ENCODE results near the gene C2orf49. TPM values are rescaled to one million over a fixed set of nuclear protein-coding genes. Genes with fewer than 3 reads are reported as not detected.
A peak's percentile ranks its signal among the peaks of the same experiment; 100 is the strongest.

C2orf49 gene
- 17.0 TPM for total RNA-seq
- 11.1 TPM for polyA plus RNA-seq
- long read RNA-seq, donor 1: 0 reads
- long read RNA-seq, donor 2, full-length matches to known transcripts: 17 of 56 reads
- long read RNA-seq, donor 2, partial matches to known transcripts: 39 of 56 reads
- long read RNA-seq, donor 2, other reads (novel, unspliced or antisense): 0 of 56 reads
- long read RNA-seq, donor 3, full-length matches to known transcripts: 23 of 23 reads
- long read RNA-seq, donor 3, partial matches to known transcripts: 0 of 23 reads
- long read RNA-seq, donor 3, other reads (novel, unspliced or antisense): 0 of 23 reads
- long read RNA-seq, donor 4, full-length matches to known transcripts: 6 of 6 reads
- long read RNA-seq, donor 4, partial matches to known transcripts: 0 of 6 reads
- long read RNA-seq, donor 4, other reads (novel, unspliced or antisense): 0 of 6 reads
- long read RNA-seq, donor 5, full-length matches to known transcripts: 22 of 30 reads
- long read RNA-seq, donor 5, partial matches to known transcripts: 8 of 30 reads
- long read RNA-seq, donor 5, other reads (novel, unspliced or antisense): 0 of 30 reads
- long read RNA-seq, donor 6, full-length matches to known transcripts: 12 of 12 reads
- long read RNA-seq, donor 6, partial matches to known transcripts: 0 of 12 reads
- long read RNA-seq, donor 6, other reads (novel, unspliced or antisense): 0 of 12 reads
- long read RNA-seq, donor 7, full-length matches to known transcripts: 12 of 12 reads
- long read RNA-seq, donor 7, partial matches to known transcripts: 0 of 12 reads
- long read RNA-seq, donor 7, other reads (novel, unspliced or antisense): 0 of 12 reads
- long read RNA-seq, donor 8, full-length matches to known transcripts: 3 of 3 reads
- long read RNA-seq, donor 8, partial matches to known transcripts: 0 of 3 reads
- long read RNA-seq, donor 8, other reads (novel, unspliced or antisense): 0 of 3 reads
- long read RNA-seq, donor 9, full-length matches to known transcripts: 8 of 17 reads
- long read RNA-seq, donor 9, partial matches to known transcripts: 9 of 17 reads
- long read RNA-seq, donor 9, other reads (novel, unspliced or antisense): 0 of 17 reads
- long read RNA-seq, donor 10, full-length matches to known transcripts: 10 of 10 reads
- long read RNA-seq, donor 10, partial matches to known transcripts: 0 of 10 reads
- long read RNA-seq, donor 10, other reads (novel, unspliced or antisense): 0 of 10 reads

- Histone ChIP-seq H3K27ac (ENCODE audit: low read depth in 1 of 2, low read length in 1 of 2) (peak within 1 kb of the TSS; percentile 93 to 98), H3K9me3 (ENCODE audit: control insufficient read depth in 2 of 2, insufficient read depth in 1 of 2, low read length in 1 of 2) (peaks cover 0 to 1% of the 10 kb centered on the region in 2 donors), H3K4me3 (ENCODE audit: low read length in 2 of 2) (peak within 1 kb of the TSS; percentile 75 to 98), H3K27me3 (ENCODE audit: control insufficient read depth in 2 of 2, insufficient read depth in 1 of 2, low read length in 1 of 2) (no peaks in the 10 kb centered on the region), H3K36me3 (ENCODE audit: control insufficient read depth in 2 of 2, insufficient read depth in 2 of 2, low read length in 1 of 2) (peaks cover 15 to 32% of the 10 kb centered on the region in 2 donors), H3K4me1 (ENCODE audit: control insufficient read depth in 2 of 2, insufficient read depth in 2 of 2, low read length in 2 of 2) (peaks cover 5 to 13% of the 10 kb centered on the region in 2 donors)
- DNase-seq (ENCODE audit: low read depth in 6 of 9, low spot score in 9 of 9): peak; percentile 86 to 96 (median 91)
- under 1% methylated on average over 58 of the region's 58 CpGs for WGBS
Observed at GRCh38 chr2:105337122-105338019, at the start of gene C2orf49. C2orf49 (plus strand) TSS chr2:105337540; CDS start chr2:105337588, 48 bp downstream.

- Histone ChIP-seq H3K36me3 (ENCODE audit: control insufficient read depth in 2 of 2, insufficient read depth in 2 of 2, low read length in 1 of 2) (peaks cover 31 to 48% of the 10 kb centered on the region in 2 donors), H3K9me3 (ENCODE audit: control insufficient read depth in 2 of 2, insufficient read depth in 1 of 2, low read length in 1 of 2) (no peaks in the 10 kb centered on the region), H3K27ac (ENCODE audit: low read depth in 1 of 2, low read length in 1 of 2) (no peak overlapping the region), H3K27me3 (ENCODE audit: control insufficient read depth in 2 of 2, insufficient read depth in 1 of 2, low read length in 1 of 2) (no peaks in the 10 kb centered on the region), H3K4me3 (ENCODE audit: low read length in 2 of 2) (no peak overlapping the region), H3K4me1 (ENCODE audit: control insufficient read depth in 2 of 2, insufficient read depth in 2 of 2, low read length in 2 of 2) (no peaks in the 10 kb centered on the region)
- peak in 5 of 9 donors; percentile 22 to 57 (median 28) for DNase-seq (ENCODE audit: low read depth in 6 of 9, low spot score in 9 of 9)
- WGBS: 79% methylated on average over 5 of the region's 5 CpGs
Observed at GRCh38 chr2:105287692-105288091, 49.6 kb upstream of the C2orf49 start.

- DNase-seq (ENCODE audit: low read depth in 6 of 9, low spot score in 9 of 9): no peak
- Histone ChIP-seq H3K4me3 (ENCODE audit: low read length in 2 of 2) (no peak overlapping the region), H3K36me3 (ENCODE audit: control insufficient read depth in 2 of 2, insufficient read depth in 2 of 2, low read length in 1 of 2) (peaks cover 31 to 51% of the 10 kb centered on the region in 2 donors), H3K27me3 (ENCODE audit: control insufficient read depth in 2 of 2, insufficient read depth in 1 of 2, low read length in 1 of 2) (no peaks in the 10 kb centered on the region), H3K4me1 (ENCODE audit: control insufficient read depth in 2 of 2, insufficient read depth in 2 of 2, low read length in 2 of 2) (no peaks in the 10 kb centered on the region), H3K9me3 (ENCODE audit: control insufficient read depth in 2 of 2, insufficient read depth in 1 of 2, low read length in 1 of 2) (no peaks in the 10 kb centered on the region), H3K27ac (ENCODE audit: low read depth in 1 of 2, low read length in 1 of 2) (no peak overlapping the region)
- 90% methylated on average over 7 of the region's 7 CpGs for WGBS
Observed at GRCh38 chr2:105288133-105288532, 49.2 kb upstream of the C2orf49 start.

- peaks cover 21 to 42% of the 10 kb centered on the region in 2 donors for H3K36me3 ChIP-seq (ENCODE audit: control insufficient read depth in 2 of 2, insufficient read depth in 2 of 2, low read length in 1 of 2)
- 96% methylated on average over 6 of the region's 6 CpGs for WGBS
Observed at GRCh38 chr2:105290981-105291660, 46.2 kb upstream of the C2orf49 start.

GRCh38 chr2:105291981-105292380 is 45.4 kb upstream of the C2orf49 start:
- 99% methylated on average over 2 of the region's 2 CpGs for WGBS
- no peak overlapping the region for H3K27ac ChIP-seq (ENCODE audit: low read depth in 1 of 2, low read length in 1 of 2)
- H3K4me3 ChIP-seq (ENCODE audit: low read length in 2 of 2): no peak overlapping the region
- H3K27me3 ChIP-seq (ENCODE audit: control insufficient read depth in 2 of 2, insufficient read depth in 1 of 2, low read length in 1 of 2): no peaks in the 10 kb centered on the region
- DNase-seq (ENCODE audit: low read depth in 6 of 9, low spot score in 9 of 9): no peak
- no peaks in the 10 kb centered on the region for H3K4me1 ChIP-seq (ENCODE audit: control insufficient read depth in 2 of 2, insufficient read depth in 2 of 2, low read length in 2 of 2)
- peaks cover 16 to 39% of the 10 kb centered on the region in 2 donors for H3K36me3 ChIP-seq (ENCODE audit: control insufficient read depth in 2 of 2, insufficient read depth in 2 of 2, low read length in 1 of 2)
- H3K9me3 ChIP-seq (ENCODE audit: control insufficient read depth in 2 of 2, insufficient read depth in 1 of 2, low read length in 1 of 2): no peaks in the 10 kb centered on the region

More at GRCh38 chr2:105290981-105291660, 46.2 kb upstream of the C2orf49 start:
- Histone ChIP-seq H3K27ac (ENCODE audit: low read depth in 1 of 2, low read length in 1 of 2) (no peak overlapping the region), H3K27me3 (ENCODE audit: control insufficient read depth in 2 of 2, insufficient read depth in 1 of 2, low read length in 1 of 2) (no peaks in the 10 kb centered on the region), H3K4me1 (ENCODE audit: control insufficient read depth in 2 of 2, insufficient read depth in 2 of 2, low read length in 2 of 2) (no peaks in the 10 kb centered on the region), H3K4me3 (ENCODE audit: low read length in 2 of 2) (no peak overlapping the region), H3K9me3 (ENCODE audit: control insufficient read depth in 2 of 2, insufficient read depth in 1 of 2, low read length in 1 of 2) (no peaks in the 10 kb centered on the region)
- no peak for DNase-seq (ENCODE audit: low read depth in 6 of 9, low spot score in 9 of 9)

GRCh38 chr2:105294046-105294445 is 43.3 kb upstream of the C2orf49 start:
- Histone ChIP-seq H3K9me3 (ENCODE audit: control insufficient read depth in 2 of 2, insufficient read depth in 1 of 2, low read length in 1 of 2) (no peaks in the 10 kb centered on the region), H3K27ac (ENCODE audit: low read depth in 1 of 2, low read length in 1 of 2) (no peak overlapping the region), H3K4me3 (ENCODE audit: low read length in 2 of 2) (no peak overlapping the region), H3K4me1 (ENCODE audit: control insufficient read depth in 2 of 2, insufficient read depth in 2 of 2, low read length in 2 of 2) (no peaks in the 10 kb centered on the region), H3K27me3 (ENCODE audit: control insufficient read depth in 2 of 2, insufficient read depth in 1 of 2, low read length in 1 of 2) (no peaks in the 10 kb centered on the region), H3K36me3 (ENCODE audit: control insufficient read depth in 2 of 2, insufficient read depth in 2 of 2, low read length in 1 of 2) (peaks cover 29 to 46% of the 10 kb centered on the region in 2 donors)
- no peak for DNase-seq (ENCODE audit: low read depth in 6 of 9, low spot score in 9 of 9)
- WGBS: 96% methylated on average over 6 of the region's 6 CpGs

GRCh38 chr2:105294844-105295481 is 42.4 kb upstream of the C2orf49 start:
- 64% methylated on average over 5 of the region's 5 CpGs for WGBS
- no peaks in the 10 kb centered on the region for H3K9me3 ChIP-seq (ENCODE audit: control insufficient read depth in 2 of 2, insufficient read depth in 1 of 2, low read length in 1 of 2)
- no peaks in the 10 kb centered on the region for H3K27me3 ChIP-seq (ENCODE audit: control insufficient read depth in 2 of 2, insufficient read depth in 1 of 2, low read length in 1 of 2)
- H3K27ac ChIP-seq (ENCODE audit: low read depth in 1 of 2, low read length in 1 of 2): no peak overlapping the region
- H3K36me3 ChIP-seq (ENCODE audit: control insufficient read depth in 2 of 2, insufficient read depth in 2 of 2, low read length in 1 of 2): peaks cover 29 to 46% of the 10 kb centered on the region in 2 donors
- peak in 6 of 9 donors; percentile 13 to 69 (median 28) for DNase-seq (ENCODE audit: low read depth in 6 of 9, low spot score in 9 of 9)
- no peak overlapping the region for H3K4me3 ChIP-seq (ENCODE audit: low read length in 2 of 2)
- H3K4me1 ChIP-seq (ENCODE audit: control insufficient read depth in 2 of 2, insufficient read depth in 2 of 2, low read length in 2 of 2): no peaks in the 10 kb centered on the region
